Heart right ventricle (tissue), 16 donors: Measurements from ENCODE around the gene TATDN2. TPM values are rescaled to one million over a fixed set of nuclear protein-coding genes. Genes with fewer than 3 reads are reported as not detected.

Experiments used
- ATAC-seq, 8 donors: fragments of 200-7000 bp; cut with Tn5 transposase; one replicate each; pipeline ENCODE4 v1.9.1; 2020; ENCODE audit warnings: mild to moderate bottlenecking in 8 of 8, moderate library complexity in 8 of 8, moderate number of reproducible peaks in 1 of 8
- DNase-seq, 2 donors: peaks; one replicate each; pipeline ENCODE4 v3.0.0-alpha.2; 2020
- H3K27ac ChIP-seq, 10 donors: fragments of 200-600 bp; sonication (generic) in 2 of 10; one replicate each; pipeline versions ENCODE4 v1.5.0 to v1.8.0; 2020 to 2022; ENCODE audit warnings: mild to moderate bottlenecking in 3 of 10
- H3K27me3 ChIP-seq, 7 donors: fragments of 200-600 bp; one replicate each; pipeline ENCODE4 v1.8.0; 2021 to 2022; ENCODE audit warnings: mild to moderate bottlenecking in 2 of 7
- H3K36me3 ChIP-seq, 9 donors: fragments of 200-600 bp; sonication (generic) in 1 of 9; one replicate each; pipeline versions ENCODE4 v1.5.0 to v1.8.0; 2020 to 2022; ENCODE audit warnings: mild to moderate bottlenecking in 2 of 9
- H3K4me1 ChIP-seq, 9 donors: fragments of 200-600 bp; sonication (generic) in 1 of 9; one replicate each; pipeline versions ENCODE4 v1.5.0 to v1.8.0; 2020 to 2022; ENCODE audit warnings: mild to moderate bottlenecking in 4 of 9
- H3K4me3 ChIP-seq, 10 donors: fragments of 200-600 bp; sonication (generic) in 2 of 10; one replicate each; pipeline versions ENCODE4 v1.5.0 to v1.8.0; 2020 to 2022; ENCODE audit warnings: mild to moderate bottlenecking in 7 of 10, moderate library complexity in 2 of 10
- H3K9me3 ChIP-seq, 11 donors: fragments of 200-600 bp in 10 of 11; sonication (generic) in 2 of 11; one replicate each; pipeline versions ENCODE4 v1.5.0 to v1.8.0; 2013 to 2022; ENCODE audit warnings: mild to moderate bottlenecking in 2 of 11, control low read depth in 1 of 11, moderate library complexity in 1 of 11
- WGBS, 2 donors: extraction: QIAGEN DNeasy Blood & Tissue Kit; methylation state at CpG; one replicate each; pipeline ENCODE4 v1.1.7; 2013; ENCODE audit warnings: inconsistent platforms in 1 of 2; 5-methylcytosine and 5-hydroxymethylcytosine counted together
- intact Hi-C, 10 donors: fragments of 100-400 bp; cut with DNase I; formaldehyde crosslinking; loops; one replicate each; pipeline versions ENCODE4 v1.11.1 to v1.14.2; 2022
- polyA plus RNA-seq, 2 donors: library from polyadenylated mRNA; stranded (reverse); fragments of 200-250 nt; gene quantifications; one replicate each; pipeline ENCODE4 v1.2.3, GENCODE V29; 2013
- total RNA-seq, 10 donors: library from RNA; stranded (reverse); fragmentation: NEBNext Ultra II Directional in 3 of 10; extraction: Animal tissue kit (Norgen Biotek cat#: 25700) in 3 of 10; gene quantifications; one replicate each; pipeline versions ENCODE4 v1.2.1 to v1.2.4, GENCODE V29; 2021 to 2023
- TF ChIP-seq, protein P1 (sequence below), 9 donors: fragments of 200-600 bp; sonication (generic) in 2 of 9; IDR thresholded peaks; one replicate each; pipeline versions ENCODE4 v1.5.0 to v1.8.0; 2021 to 2022; ENCODE audit warnings: antibody characterized with exemption in 9 of 9, mild to moderate bottlenecking in 5 of 9, moderate library complexity in 1 of 9
- donor health status: Arrhythmogenic right ventricular cardiomyopathy.
- donor health status: ischemic (EF 13 %, LVEDD 7.1; RV severe dilation, severe dysfunction).
- donor health status: healthy with polysubstance abuse.
- donor health status: DM: no; HTN: yes; CAD: no.
- donor health status: DM: no; HTN: no; CAD: no.
- donor health status: ischemic (EF 25% LVEDD 6.9; RV normal size, moderate dysfunction).
- donor health status: ischemic (EF 25% LVEDD 5.7; RV mildly dilated, moderate dysfunction).
- donor health status: healthy.
- donor health status: DM: yes; HTN: yes; CAD: no.
- donor health status: Ischemic cardiomyopathy.
- donor health status: ischemic (EF 35%, LVEDD 5.7; RV mildly dilated, moderate dysfunction).
- donor health status: nonischemic (EF 11% LVEDD 7.7; RV severe dilation, severe dysfunction).
- donor health status: DM: yes; HTN: yes; CAD: no.
- donor health status: PGD.
- donor health status: ischemic (EF 29% LVEDD 5.4; RV normal size, mild dysfunction).
- donor health status: nonischemic (EF 23%, LVEDD 6.1; RV moderate dilation, normal function).

Gene TATDN2
- total and polyA plus RNA-seq, 12 donors: 9.6 to 19.6 (median 17.5) TPM

DNA sequence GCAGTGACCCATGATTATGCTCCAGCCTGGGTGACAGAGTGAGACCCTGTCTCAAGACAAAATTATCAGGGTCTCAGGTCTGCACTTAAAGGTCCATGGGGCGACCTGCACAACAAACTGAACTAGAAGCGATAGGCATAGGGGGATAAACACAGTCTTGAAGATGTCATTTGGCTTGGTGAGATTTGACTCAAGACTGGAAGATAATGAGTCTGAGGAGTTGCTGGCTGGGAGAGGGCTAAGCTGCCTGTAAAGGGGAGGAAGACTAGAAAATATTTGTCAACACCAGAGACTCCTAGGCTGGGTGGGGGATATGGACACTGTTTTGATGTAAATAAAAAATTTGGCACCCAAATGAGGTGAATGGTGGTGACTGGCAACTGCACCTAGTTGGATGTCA lies 24.7 kb downstream of the TATDN2 start:
- Histone ChIP-seq H3K36me3 (peaks cover 0 to 97% (median 31%) of the 10 kb centered on the region in 9 donors), H3K4me3 (no peak overlapping the region), H3K27ac (no peak overlapping the region), H3K9me3 (no peaks in the 10 kb centered on the region), H3K4me1 (peaks cover 6 to 41% (median 20%) of the 10 kb centered on the region in 9 donors), H3K27me3 (no peaks in the 10 kb centered on the region)
- WGBS, 2 donors: 90 to 97% methylated on average over 2 of the region's 2 CpGs
- ATAC-seq (no peak), DNase-seq (no peak)
- TF ChIP-seq, protein P1, sequence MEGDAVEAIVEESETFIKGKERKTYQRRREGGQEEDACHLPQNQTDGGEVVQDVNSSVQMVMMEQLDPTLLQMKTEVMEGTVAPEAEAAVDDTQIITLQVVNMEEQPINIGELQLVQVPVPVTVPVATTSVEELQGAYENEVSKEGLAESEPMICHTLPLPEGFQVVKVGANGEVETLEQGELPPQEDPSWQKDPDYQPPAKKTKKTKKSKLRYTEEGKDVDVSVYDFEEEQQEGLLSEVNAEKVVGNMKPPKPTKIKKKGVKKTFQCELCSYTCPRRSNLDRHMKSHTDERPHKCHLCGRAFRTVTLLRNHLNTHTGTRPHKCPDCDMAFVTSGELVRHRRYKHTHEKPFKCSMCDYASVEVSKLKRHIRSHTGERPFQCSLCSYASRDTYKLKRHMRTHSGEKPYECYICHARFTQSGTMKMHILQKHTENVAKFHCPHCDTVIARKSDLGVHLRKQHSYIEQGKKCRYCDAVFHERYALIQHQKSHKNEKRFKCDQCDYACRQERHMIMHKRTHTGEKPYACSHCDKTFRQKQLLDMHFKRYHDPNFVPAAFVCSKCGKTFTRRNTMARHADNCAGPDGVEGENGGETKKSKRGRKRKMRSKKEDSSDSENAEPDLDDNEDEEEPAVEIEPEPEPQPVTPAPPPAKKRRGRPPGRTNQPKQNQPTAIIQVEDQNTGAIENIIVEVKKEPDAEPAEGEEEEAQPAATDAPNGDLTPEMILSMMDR (IDR thresholded peaks at IDR 0.05): no peak
- intact Hi-C loops: no loop called here

DNA sequence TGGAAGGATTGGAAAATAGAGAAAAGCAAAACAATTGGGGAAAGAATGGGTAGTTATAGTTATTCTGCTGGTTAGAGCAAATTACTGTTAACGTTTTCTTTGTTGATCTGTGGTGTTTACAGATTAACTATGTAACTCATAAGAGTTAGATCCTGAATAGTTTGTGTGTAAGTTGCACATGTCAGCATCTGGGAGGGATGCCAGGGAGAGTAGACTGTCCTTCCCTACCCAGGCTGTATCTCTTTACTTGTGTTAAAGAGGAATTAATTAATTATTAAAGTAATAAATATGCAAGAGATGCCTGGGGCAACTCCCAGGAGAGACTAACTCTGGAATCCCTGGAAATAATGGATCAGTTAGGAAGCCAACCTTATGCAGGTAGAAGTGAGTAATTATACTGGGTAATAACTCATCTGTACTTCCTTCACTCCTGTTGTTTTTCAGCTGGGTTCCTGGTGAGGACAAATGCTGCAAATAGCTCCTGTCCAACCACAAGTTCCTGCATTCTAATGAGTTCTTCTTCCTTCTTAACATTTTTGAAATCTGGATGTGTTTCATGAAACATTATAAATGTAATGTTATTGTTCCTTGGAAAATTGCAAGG lies 25.5 kb downstream of the TATDN2 start:
- TF ChIP-seq, protein P1 (IDR thresholded peaks at IDR 0.05): no peak
- peak in 3 of 8 donors; percentile 42 to 53 (median 47) for ATAC-seq
- intact Hi-C loops: no loop called here
- Histone ChIP-seq H3K4me3 (no peak overlapping the region), H3K9me3 (no peaks in the 10 kb centered on the region), H3K4me1 (peaks cover 6 to 32% (median 18%) of the 10 kb centered on the region in 9 donors), H3K27ac (peak overlapping the region in 1 of 10 donors; percentile 4), H3K36me3 (peaks cover 0 to 98% (median 37%) of the 10 kb centered on the region in 9 donors), H3K27me3 (no peaks in the 10 kb centered on the region)
- DNase-seq: no peak
- WGBS, 2 donors: 19 to 31% methylated on average over 1 of the region's 1 CpG

DNA sequence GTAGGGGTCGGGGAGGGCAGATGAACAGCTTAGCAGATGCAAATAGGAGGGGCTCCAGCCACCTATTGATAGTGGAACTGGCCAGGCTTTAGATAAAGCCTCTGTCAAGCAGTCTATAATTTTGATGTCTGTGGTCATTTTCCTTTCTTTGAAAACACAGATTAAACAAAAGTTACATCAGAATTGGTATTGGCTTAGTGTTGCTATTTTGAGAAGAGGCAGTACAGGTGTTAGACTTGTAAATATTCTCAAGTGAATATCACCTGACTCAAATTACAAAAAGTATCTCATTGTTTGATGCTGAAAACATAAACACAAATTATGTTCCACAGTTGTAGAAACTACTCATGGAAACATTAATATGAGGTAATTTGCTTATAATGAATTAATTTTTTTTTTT lies 26.3 kb downstream of the TATDN2 start:
- intact Hi-C loops: no loop called here
- Histone ChIP-seq H3K36me3 (peaks cover 0 to 98% (median 39%) of the 10 kb centered on the region in 9 donors), H3K9me3 (no peaks in the 10 kb centered on the region), H3K27ac (no peak overlapping the region), H3K4me3 (no peak overlapping the region), H3K27me3 (no peaks in the 10 kb centered on the region), H3K4me1 (peaks cover 6 to 28% (median 18%) of the 10 kb centered on the region in 9 donors)
- TF ChIP-seq, protein P1 (IDR thresholded peaks at IDR 0.05): no peak
- DNase-seq (no peak), ATAC-seq (no peak)
- 46 to 61% methylated on average over 1 of the region's 1 CpG for WGBS, 2 donors

DNA sequence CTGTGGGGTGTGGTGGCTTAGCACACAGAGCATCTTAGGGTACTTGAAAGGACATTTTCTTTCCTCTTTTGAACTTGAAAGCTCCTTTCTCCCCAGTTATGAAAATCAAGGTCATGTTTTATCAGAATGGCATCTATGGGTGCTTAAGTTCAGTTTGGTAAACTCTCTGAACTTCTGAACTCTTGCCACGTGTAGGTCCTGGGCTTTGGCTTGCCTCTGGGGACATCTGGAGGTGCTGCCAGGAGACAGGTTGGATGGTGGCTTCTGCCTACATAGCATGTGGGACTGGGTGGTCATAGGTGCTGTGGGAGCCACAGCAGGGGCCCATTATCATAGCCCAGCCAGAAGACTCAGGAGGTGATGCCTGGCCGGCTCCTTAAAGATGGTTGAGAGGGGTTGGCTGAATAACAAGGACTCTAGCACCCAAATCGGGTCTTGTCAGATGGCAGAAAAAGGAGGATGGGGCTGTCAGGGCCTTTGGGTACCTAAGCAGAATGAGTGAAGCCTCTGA lies 28.9 kb downstream of the TATDN2 start:
- no peak for DNase-seq
- Histone ChIP-seq H3K4me1 (peaks cover 6 to 29% (median 18%) of the 10 kb centered on the region in 9 donors), H3K4me3 (no peak overlapping the region), H3K9me3 (no peaks in the 10 kb centered on the region), H3K27ac (no peak overlapping the region), H3K36me3 (peaks cover 0 to 98% (median 37%) of the 10 kb centered on the region in 9 donors), H3K27me3 (no peaks in the 10 kb centered on the region)
- WGBS, 2 donors: 84 to 86% methylated on average over 3 of the region's 3 CpGs
- ATAC-seq: no peak
- TF ChIP-seq, protein P1 (IDR thresholded peaks at IDR 0.05): no peak
- intact Hi-C loops: no loop called here
